Endothelial cell of umbilical vein (primary cell): Measurements from ENCODE around the gene KLLN.

Experiments
- CTCF ChIP-seq, 2 donors: IDR thresholded peaks; 1 replicate in 1 of 2; 2 replicates in 1 of 2; pipeline ENCODE4 v1.5.1; 2011; ENCODE audit warnings: low read length in 2 of 2, mild to moderate bottlenecking in 2 of 2, moderate library complexity in 2 of 2, control low read depth in 1 of 2, inconsistent platforms in 1 of 2, low read depth in 1 of 2; ENCODE audit not compliant: insufficient read depth in 1 of 2; ENCODE audit errors: extremely low read depth in 1 of 2
- EZH2 ChIP-seq: IDR thresholded peaks from 2 replicates; pipeline ENCODE4 v1.6.1; 2012; ENCODE audit warnings: borderline replicate concordance, low read depth, mild to moderate bottlenecking, moderate library complexity, low read length, inconsistent platforms; ENCODE audit not compliant: severe bottlenecking
- GATA2 ChIP-seq: IDR thresholded peaks from 2 replicates; pipeline ENCODE4 v1.7.0; 2011; ENCODE audit warnings: low read depth, mild to moderate bottlenecking, moderate library complexity, mixed read lengths, low read length; ENCODE audit not compliant: insufficient read length, insufficient read depth
- JUN ChIP-seq: IDR thresholded peaks from 2 replicates; pipeline ENCODE4 v1.6.1; 2011; ENCODE audit warnings: borderline replicate concordance, low read depth; ENCODE audit not compliant: insufficient read length, insufficient read depth
- POLR2A ChIP-seq: IDR thresholded peaks from 2 replicates; pipeline ENCODE4 v1.6.1; 2012; ENCODE audit warnings: low read depth, mild to moderate bottlenecking, control low read depth, low read length
- TF ChIP-seq, protein P1 (sequence below): IDR thresholded peaks from 2 replicates; pipeline ENCODE4 v1.6.1; 2011; ENCODE audit not compliant: insufficient read depth, insufficient read length

- TF ChIP-seq EZH2 (no peak), CTCF (IDR thresholded peaks at IDR 0.05; ENCODE audit: extremely low read depth in 1 of 2, insufficient read depth in 1 of 2, low read depth in 1 of 2, low read length in 2 of 2) (no peak), POLR2A (no peak), JUN (no peak), GATA2 (no peak)
- TF ChIP-seq, protein P1, sequence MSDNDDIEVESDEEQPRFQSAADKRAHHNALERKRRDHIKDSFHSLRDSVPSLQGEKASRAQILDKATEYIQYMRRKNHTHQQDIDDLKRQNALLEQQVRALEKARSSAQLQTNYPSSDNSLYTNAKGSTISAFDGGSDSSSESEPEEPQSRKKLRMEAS = no peak
Measured at GRCh38 chr10:87841186-87841585, 22.1 kb downstream of the KLLN start.
